HG03432 (cell line): ENCODE data around the gene PALD1.

Experiments used
- ATAC-seq: cut with Tn5 transposase; IDR thresholded peaks from one replicate; pipeline ENCODE4 v1.9.1; 2021; ENCODE audit warnings: mild to moderate bottlenecking, moderate library complexity; ENCODE audit not compliant: unreplicated experiment

Gene PALD1

DNA sequence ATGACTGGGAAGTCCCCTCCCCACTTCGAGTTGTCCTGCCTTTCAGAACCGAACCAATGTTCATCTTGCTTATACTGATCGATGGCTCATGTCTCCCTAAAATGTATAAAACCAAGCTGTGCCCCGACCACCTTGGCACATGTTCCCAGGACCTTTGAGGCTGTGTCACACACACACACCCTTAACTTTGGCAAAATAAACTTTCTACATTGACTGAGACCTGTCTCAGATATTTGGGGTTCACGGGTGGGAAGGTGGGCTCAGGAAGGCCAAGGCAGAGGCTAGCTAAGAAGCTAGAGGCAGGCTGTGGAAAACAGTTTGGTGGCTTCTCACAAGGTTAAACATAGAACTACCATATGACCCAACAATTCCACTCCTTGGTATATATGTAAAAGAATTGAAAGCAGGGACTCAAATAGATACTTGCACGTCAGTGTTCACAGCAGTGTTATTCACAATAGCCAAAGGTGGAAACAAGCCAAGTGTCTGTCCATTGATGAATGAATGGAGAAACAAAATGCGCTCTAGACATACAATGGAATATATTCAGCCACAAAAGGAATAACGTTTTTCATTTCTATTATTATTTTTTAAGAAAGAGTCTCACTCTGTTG, 108.6 kb downstream of the PALD1 start:
- ATAC-seq, result peak; percentile 63

DNA sequence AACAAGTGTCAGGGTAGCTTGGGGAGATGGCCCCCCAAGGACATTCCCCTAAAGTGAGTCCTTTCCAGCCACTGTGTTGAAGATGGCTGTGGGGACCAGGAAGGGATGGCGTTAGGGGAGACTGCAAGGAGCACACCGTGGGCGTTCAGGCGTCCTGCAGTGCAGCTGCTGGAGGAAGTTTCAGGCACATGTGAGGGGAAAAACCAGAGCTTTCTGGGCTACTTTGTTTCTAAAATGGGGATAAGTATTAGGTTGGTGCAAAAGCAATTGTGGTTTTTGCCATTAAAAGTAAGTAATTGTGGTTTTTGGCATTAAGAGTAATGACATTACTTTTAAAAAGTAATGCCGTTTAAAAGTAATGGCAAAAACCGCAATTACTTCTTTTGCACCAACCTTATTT, 109.7 kb downstream of the PALD1 start:
- ATAC-seq, result no peak

DNA sequence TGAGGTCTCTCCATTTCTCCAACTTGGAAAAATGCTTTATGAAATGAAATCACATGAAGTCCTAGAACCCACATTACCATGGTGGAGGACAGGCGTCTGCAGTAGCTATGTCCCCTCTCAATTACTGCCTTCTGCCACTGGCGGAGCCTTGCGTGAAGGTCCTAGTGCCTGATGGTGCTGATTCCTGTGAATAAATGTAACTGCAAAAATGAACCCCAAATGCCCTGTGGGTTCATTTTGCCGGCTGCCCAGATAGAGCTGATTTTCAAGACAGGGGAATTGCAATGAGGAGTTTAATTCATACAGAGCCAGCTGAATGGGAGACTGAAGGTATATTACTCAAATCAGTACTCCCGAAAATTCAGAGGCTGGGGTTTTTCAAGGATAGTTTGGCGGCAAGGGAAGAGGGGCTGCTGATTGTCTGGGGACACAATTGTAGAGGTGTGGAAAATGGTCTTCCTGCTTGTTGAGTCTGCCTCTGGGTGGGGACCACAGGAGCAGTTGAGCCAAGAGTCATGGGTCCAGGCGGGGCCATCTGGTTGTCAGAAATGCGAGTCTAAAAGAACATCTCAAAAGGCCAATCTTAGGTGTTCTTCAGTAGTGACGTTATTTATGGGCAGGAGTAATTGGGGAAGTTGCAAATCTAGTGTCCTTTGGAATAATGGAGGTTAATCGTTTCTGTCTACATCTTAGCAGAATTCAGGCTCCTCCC, 110.4 kb downstream of the PALD1 start:
- no peak for ATAC-seq

DNA sequence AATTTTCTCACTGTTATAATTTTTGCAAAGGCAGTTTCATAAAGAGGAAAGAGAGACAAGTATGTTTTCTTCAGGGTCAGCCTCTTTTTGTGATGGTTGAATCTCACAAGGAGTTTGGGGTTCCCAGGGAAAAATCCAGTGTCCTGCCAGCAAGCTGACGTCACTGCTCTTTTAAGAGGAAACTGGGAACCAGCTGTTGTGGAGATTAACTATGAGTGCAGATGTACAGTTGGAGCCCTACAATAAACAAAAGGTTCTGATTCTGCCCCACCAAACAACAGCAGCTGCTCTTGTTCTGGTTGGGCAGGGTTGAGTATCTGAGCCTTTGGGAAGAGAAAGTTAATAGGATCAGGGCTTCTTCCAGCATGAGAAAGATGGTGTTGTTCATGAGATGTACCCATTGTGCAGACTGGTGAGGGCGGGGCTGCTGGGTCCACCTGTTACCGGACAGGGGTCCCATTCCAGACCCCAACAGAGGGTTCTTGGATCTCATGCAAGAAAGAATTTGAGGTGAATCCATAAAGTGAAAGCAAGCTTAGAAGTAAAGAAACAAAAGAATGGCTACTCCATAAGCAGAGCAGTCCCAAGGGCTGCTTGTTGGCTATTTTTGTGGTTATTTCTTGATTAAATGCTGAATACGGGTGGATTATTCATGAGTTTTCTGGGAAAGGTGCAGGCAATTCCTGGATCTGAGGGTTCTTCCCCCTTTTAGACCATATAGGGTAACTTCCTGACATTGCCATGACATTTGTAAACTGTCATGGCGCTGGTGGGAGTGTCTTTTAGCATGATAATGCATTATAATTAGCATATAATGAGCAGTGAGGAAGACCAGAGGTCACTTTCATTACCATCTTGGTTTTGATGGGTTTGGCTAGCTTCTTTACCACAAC, 111.4 kb downstream of the PALD1 start:
- ATAC-seq, result no peak

DNA sequence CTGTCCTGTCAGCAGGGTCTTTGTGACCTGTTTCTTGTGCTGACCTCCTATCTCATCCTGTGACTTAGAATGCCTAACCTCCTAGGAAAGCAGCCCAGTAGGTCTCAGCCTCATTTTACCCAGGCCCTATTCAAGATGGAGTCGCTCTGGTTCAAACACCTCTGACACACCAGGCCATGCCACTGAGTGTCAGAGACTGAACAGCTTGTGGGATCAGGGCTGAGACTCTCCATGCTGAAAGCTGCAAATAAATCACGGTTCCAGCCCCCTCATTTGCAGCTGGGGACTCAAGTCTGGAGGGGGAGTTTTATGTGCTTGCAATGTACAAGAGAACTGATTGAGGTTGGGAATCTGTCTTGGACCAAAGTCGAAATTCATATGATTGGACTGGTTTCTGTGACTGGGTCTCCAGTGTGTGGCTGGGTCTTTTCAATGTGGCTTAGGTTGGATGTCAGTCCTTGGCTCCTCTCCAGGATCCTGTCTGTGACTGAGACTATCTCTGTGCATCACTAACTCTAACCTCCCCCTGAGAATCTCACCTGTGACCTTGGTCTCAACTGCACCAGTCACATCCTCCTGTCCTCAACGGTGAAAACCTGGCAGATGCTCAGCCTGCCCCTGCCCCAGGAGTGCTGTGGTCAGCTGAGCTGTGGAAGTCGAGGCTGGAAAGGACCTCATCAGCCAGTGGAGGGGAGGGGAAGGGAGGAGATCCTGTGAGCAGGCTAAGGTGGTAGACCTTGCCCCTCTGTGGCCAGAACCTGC, 112.3 kb downstream of the PALD1 start:
- ATAC-seq, result no peak

DNA sequence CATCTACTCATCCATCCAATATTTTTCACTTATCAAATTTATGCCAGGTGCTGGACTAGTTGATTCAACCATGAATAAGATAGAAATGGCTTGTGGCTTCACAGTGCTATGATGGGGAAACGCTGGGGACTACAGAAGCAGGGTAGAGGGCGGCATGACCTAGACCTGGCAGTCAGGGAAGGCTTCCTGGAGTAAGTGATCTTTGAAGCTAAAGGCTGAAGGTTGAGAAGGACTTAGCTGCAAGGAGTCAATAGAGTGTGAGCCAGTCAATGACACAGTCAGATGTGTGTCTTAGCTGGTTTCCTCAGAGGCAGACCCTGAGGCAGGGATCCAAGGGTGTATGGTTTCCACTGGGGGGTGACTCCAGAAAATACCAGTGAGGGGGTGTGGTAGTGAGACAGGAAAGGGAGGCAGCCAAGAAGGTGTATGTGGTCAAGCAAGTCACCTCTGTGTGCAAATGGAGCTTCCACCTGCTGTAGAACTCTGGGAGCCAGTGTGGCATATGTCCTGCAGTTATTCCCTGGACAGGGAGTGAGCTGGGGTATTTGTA, 113.7 kb downstream of the PALD1 start:
- ATAC-seq, result no peak

DNA sequence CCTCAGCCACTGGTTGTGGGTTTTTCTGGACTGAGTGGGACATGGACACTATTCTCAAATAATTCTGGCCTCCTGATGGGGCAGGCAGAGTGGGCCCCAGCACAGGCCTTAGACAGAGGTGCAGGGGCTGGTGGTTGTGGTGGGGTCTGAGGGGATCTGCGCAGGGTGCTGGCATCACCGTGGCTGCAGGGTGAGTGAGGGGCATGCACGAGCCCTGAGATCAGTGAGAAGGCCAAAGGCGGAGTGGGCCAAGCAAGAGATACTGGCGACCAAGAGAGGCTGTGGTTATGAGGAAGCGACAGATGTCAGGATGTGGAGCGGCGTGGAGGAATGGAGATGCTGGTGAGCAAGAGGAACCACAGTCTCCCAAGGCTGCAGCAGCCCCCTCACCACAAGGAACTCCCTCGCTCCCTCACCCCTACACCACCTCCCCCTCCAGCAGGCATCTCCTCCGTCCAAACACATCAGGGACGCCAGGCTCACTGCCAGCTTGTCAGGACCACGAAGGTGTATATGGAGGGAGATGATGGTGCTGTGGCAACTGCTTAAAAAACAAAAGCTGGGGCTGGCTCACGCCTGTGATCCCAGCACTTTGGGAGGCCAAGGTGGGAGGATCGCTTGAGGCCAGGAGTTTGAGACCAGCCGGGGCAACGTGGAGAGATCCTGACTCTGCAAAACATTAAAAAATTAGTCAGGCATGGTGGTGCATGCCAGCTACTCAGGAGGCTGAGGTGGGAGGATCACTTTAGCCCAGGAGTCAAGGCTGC, 114.4 kb downstream of the PALD1 start:
- no peak for ATAC-seq

DNA sequence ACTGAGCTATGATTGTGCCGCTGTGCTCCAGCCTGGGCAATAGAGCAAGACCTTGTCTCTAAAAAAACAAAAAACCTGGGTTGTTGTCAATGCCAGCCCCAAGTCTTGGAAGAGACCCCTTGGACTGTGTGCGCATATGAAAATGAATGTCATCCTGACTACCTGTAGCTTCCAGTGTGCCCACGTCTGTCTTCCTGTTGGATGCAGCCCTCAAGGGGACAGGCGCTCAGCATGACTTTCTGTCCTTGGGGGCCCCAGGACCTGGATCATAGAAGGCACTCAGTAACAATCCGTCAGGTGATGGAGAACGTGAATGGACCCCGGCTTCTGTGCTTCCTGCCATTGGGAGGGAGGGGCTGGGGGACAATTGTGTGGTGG, 114.9 kb downstream of the PALD1 start:
- no peak for ATAC-seq

DNA sequence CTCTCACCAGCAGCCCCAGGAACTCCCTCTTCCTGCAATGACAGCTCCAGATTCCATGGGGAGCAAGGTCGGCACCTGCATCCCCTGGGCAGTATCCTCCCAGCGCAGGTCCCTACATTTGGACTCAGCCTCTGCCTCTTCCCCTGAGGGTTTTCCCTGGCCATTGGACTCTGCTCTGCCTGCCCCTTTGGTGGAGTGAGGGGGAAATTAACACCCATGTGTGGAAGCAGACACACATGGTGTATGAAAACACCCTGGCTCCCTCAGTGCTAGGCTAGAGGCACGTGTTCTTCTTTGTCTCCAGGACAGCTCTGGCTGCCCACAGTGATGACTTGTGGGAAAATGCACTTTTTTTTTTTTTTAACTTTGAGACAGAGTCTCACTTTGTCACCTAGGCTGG, 115.6 kb downstream of the PALD1 start:
- no peak for ATAC-seq

DNA sequence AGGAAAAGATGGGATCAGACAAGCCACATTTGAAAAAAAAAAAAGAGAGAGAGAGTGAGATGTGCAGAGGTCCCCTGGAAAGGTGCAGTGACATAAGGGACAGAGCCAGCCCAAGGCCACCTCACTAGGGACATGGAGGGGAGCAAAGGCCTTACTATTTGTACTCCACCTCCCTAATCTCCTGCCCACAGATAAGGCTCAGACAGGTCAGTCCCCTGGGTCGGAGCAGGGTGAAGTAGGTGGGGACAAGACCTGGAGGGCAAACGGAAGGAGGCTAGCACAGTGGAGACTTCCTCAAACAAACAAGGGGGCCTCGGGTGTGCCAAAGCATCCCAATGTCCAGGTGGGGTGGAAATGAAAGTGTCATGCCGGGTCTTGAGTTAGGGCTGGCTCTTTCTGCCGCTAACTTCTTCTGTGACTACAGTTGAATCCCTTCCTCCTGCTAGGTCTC, 117.0 kb downstream of the PALD1 start:
- ATAC-seq, result no peak

DNA sequence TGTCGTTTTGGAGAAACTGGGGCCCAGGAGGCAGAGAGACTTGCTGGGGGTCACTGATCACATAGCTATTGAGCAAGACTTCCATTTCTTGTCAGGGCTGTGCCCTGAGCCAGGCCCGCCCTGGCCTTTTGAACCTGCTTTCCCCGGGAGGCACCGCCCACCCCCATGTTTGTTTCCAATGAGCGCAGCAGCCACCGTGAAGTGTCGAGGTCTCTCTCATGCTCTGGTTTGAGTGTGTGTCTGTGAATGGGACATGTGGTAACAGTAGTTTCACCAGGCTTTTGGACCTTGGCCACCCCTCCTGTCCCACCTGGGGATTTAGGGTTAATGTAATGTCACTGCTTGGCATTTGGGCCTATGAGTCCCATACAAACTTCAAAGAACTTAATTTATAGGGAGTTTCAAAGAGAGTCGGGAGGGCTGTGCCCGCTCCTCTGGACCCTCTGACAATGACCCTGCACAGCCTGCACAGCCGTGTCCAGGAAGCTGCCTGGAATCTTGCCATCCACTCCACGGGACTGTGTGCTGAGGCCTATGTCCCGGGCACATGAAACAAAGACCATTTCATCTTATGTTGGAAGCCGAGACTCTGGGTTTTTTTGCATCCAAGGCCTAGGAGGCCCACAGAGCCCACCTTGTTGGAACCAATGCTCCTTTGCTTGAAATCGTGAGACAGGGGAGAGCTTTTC, 117.7 kb downstream of the PALD1 start:
- ATAC-seq, result no peak

DNA sequence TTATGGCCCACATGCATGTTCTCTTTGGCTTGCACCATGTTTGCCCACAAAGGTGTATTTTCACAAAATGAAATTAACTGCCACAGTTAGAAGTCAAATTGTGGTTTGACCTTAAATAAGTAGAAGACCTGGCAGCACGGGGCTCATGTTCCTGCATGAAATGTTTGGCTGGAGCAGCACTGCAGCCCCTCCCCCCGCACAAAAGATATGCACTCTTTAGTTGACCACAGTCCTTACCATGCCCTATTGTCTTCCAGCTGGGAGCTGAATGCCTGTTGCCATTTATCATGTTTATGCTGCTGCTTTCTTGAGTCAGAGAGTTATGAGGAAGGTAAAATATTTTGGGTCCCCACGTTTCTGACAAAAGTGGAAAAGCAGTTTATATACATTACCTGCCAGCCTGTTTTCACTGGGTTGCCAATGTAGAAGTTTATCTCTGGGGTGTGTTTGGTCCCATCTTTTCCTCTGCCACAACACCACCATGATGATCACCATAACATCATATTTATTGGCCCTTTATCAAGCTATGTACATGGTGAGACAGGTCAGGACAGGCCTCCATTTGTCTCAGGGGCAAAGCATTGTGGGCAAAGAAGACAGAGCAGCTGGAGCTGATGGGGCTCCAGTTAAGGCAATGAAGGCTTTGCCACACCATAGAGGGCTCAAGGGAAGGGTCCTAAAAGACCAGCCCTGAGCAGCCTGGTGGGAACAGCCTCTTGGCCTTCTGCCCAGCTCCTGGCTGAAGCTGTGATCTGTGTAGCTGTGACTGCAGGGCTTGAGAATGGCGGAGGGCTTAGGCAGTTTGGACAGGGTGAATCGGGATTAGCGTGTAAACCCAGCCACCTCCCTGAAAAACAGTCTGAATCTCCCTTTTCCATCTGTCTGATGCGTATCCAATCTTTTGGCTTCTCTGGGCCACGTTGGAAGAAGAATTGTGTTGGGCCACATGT, 118.6 kb downstream of the PALD1 start:
- ATAC-seq, result no peak

DNA sequence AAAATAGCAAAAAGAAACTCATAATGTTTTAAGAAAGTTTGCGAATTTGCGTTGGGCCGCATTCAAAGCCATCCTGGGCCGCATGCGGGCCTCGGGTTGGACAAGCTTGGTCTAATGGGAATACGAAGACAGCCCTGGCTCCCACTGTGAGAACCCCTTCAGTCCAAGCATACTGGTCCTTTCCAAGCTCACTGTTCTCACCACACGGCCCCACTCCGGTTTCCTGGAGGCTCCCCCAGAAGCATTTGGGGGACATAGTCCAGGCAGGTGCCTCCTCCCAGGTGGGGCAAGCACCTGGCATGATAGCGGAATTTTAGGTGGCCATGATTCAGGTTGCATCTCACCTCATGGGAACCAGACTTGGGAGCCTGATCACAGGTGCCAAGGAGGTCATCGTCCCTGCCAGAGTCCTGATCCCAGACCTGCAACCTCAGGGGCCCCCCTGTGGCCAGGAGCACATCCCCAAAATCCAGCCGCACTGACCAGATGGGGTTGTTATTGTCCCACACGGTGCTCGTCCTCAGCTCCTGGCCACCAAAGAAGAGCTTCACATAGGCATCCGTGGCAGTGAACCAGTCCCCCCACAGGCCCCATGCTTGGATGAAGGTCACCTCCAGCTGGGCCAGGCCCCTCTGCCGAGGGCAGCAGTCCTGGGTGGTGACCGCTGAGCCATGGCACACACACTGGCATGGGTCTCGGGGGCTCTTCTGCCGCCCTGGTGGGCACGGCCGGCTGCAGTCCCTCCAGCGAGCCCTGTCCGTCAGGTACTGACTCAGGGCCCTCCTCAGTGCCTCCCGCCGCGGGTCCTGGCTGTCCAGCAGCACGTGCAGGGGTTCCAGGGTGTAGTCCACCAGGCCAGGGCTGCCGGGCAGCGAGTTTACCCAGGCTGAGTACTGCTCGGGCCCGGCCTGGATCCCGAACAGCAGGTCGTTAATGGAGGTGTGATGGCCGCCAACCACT, 119.6 kb downstream of the PALD1 start:
- ATAC-seq, result no peak

DNA sequence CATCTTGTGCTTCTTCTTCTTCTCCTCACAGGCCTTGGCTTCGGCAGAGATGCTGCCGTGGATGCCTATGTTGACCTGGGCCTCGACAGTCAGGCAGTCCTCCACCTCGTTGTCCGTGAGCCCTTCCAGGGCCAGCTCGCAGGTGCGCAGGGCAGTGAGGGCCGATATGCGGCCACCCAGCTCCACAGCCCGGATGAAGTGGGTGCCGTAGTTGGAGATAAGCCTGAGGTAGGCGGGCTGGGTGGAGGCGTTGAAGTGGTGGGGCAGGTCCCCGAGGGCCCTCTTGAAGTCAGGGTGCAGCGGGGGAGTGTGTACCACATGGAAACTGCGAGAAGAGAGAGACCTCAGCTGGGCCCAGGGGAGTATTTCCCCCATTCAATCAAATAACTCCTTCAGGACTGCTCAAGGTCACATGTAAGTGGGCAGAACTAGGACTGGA, 120.3 kb downstream of the PALD1 start:
- no peak for ATAC-seq

DNA sequence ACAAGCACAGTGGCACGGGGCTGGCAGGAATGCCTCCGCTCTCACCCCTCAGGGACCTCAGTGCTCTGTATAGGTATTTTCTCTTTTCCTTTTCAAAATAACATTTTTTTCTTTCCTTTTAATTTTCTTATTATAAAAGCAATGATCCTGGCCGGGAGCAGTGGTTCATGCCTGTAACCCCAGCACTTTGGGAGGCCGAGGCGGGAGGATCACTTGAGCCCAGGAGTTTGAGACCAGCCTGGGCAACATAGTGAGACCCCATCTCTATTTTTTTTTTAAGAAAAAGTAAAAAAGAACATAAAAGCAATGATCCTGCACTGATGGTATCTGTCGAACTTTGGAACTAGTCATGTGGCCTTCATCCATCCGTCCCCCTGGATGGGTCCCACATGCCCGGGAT, 120.8 kb downstream of the PALD1 start:
- ATAC-seq, result no peak

DNA sequence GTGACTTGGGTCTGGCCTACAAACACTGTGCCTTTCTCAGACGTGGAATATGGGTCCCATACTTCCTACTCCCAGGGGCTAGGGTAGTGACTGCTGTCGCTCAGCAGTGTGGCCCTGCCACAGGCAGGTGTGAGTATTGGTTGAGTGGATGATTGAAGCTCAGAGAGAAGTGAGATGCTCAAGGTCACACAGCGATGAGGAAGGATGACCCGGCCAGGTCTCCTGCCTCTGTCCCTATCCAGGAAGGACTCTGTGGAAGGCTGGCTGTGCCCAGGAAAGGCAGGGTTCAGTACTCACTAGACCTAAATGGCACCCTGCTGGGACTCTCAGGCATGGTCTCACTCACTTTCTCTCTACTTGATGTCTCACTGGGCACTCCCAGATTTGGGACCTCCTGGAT, 121.2 kb downstream of the PALD1 start:
- ATAC-seq, result no peak
